ENCODE results near the gene RGS12. TPM values are rescaled to one million over a fixed set of nuclear protein-coding genes. Genes with fewer than 3 reads are reported as not detected.

The RGS12 gene
- total and polyA plus RNA-seq, 2 of the 13 experiments (the other 11 are each of a cell fraction or from before 2014, with no cell fraction given): 21.0 to 27.7 TPM

GRCh38 chr4:3323071-3323481 lies 30.3 kb downstream of the RGS12 start (continued):
- no peak for TF ChIP-seq RNF219 (CRISPR knock-in tag; IDR thresholded peaks at IDR 0.05)
- TF ChIP-seq ELF4 (CRISPR knock-in tag; IDR thresholded peaks at IDR 0.05; ENCODE audit: borderline replicate concordance): no peak
- no peak for TF ChIP-seq RARA (CRISPR knock-in tag; IDR thresholded peaks at IDR 0.05)
- no peak for TF ChIP-seq ZEB1 (IDR thresholded peaks at IDR 0.05; ENCODE audit: insufficient replicate concordance, low read depth)
- TF ChIP-seq HNF4A (CRISPR knock-in tag; IDR thresholded peaks at IDR 0.05): peak; percentile 84
- no peak for TF ChIP-seq SKI (IDR thresholded peaks at IDR 0.05; ENCODE audit: partially characterized antibody)
- 0 out of 2 replicates have a peak, but pooled peaks have one; percentile 32 for TF ChIP-seq ZNF605 (CRISPR knock-in tag; IDR thresholded peaks at IDR 0.05)
- peak; percentile 31; the same call in 1 of the 2 replicates for TF ChIP-seq ARID4A (CRISPR knock-in tag; IDR thresholded peaks at IDR 0.05; ENCODE audit: borderline replicate concordance)
- TF ChIP-seq ATAD3A (CRISPR knock-in tag; IDR thresholded peaks at IDR 0.05): no peak
- TF ChIP-seq ZNF512 (CRISPR knock-in tag; IDR thresholded peaks at IDR 0.05): no peak
- TF ChIP-seq DRAP1 (CRISPR knock-in tag; IDR thresholded peaks at IDR 0.05): peak; percentile 39; the same call in 1 of the 2 replicates
- TF ChIP-seq PAXIP1 (CRISPR knock-in tag; conservative IDR thresholded peaks at IDR 0.05): peak; percentile 73
- TF ChIP-seq ZNF263 (CRISPR knock-in tag; IDR thresholded peaks at IDR 0.05): no peak; the same call in 1 of the 2 replicates
- TF ChIP-seq SIX1 (CRISPR knock-in tag; IDR thresholded peaks at IDR 0.05; ENCODE audit: borderline replicate concordance): no peak
- peak; percentile 37; the same call in 1 of the 2 replicates for TF ChIP-seq ZBTB7B (CRISPR knock-in tag; IDR thresholded peaks at IDR 0.05)

Measured in HepG2 (cell line).